Caki2 (cell line): ENCODE measurements around the gene IRAK1. TPM values are rescaled to one million over a fixed set of nuclear protein-coding genes. Genes with fewer than 3 reads are reported as not detected.

Source experiments
- DNase-seq: peaks from one replicate; pipeline ENCODE4 v3.0.0-alpha.2; 2015; ENCODE audit warnings: low read depth
- in situ Hi-C: cut with HindIII; loops from 2 replicates; pipeline ENCODE4 v1.10.0; 2016; ENCODE audit warnings: low sequenced_read_pairs, low pct_unique_long_range_greater_than_20kb, mixed read lengths
- total RNA-seq: library from RNA; depleted of rRNA; stranded (reverse); fragments of >200 nt; shearing (Covaris generic); gene quantifications from 2 replicates; pipeline ENCODE4 v1.2.3, GENCODE V29; 2014; ENCODE audit warnings: low replicate concordance

Gene IRAK1
- total RNA-seq, 1 experiment from 2014 or later = 131 TPM

- no peak for DNase-seq
- in situ Hi-C loops = no loop called here
Measured at GRCh38 chrX:154025230-154025629, 5.5 kb upstream of the IRAK1 start.

- DNase-seq = no peak
- in situ Hi-C loops = no loop called here
Measured at GRCh38 chrX:154024271-154024670, 4.6 kb upstream of the IRAK1 start.

DNA sequence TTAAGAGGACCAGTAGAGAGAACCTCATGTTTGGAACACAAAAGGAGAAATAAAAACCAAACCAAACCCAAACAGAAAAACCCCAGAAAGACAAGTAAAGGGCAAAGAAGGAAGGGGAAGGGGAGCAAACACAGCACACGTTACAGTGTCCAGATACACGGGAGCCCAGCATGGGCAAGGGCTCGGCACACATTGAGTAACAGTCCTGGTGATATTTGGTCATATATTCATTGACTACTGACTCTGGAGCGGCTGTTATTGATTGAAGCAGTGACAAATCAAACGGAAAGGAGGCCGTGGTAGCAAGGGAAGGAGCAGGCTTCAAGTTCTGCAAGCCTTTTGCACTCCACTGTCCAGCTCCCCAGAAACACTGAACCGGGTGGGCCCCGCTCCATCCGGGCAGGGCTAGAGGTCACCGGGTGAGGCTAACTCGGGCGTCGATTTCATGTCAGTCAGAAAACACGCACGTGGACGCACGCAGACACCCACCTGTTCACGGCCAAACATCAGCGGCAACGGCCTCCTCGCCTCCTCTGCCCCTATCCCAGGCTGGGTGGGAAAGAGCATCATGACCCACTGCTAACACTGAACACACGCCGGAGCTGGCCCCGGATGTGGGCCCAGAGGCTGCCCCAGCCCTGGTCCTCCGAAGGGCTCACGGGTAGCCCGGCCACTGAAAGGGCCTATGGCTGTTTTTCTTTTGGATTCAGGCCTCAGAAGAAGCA, 3.7 kb upstream of the IRAK1 start:
- DNase-seq = no peak
- in situ Hi-C loops = no loop called here

GRCh38 chrX:154022108-154022507, 2.4 kb upstream of the IRAK1 start:
- in situ Hi-C loops = no loop called here
- DNase-seq = no peak

DNA sequence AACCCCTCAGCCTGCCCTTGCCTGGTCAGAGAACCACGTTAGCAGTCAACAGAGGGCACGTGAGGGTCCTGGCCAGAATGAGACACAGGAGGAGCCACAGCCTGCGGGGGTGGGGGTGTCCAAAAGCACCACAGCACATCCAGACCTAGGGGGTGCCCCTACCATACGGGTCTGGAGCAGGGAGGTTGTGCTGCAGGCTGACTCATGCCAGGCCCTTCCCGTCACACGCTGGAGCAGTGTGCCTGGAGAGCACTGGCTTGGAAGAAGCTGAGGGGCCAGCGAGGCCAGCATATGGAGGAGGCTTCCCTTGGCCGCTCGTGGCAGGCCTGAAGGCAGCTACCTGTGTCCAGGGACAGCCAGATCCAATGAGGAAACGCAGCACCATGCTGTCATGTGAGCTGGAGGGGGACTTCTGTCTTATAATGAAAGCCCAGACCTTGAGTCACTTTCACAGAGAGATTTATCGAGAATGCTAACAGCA, 1.5 kb upstream of the IRAK1 start:
- in situ Hi-C loops = no loop called here
- peak; percentile 57 for DNase-seq

- peak; percentile 14 for DNase-seq
- in situ Hi-C loops = no loop called here
Measured at GRCh38 chrX:154020536-154021115, 924 bp upstream of the IRAK1 start.

- in situ Hi-C loops = no loop called here
- DNase-seq = no peak
Measured at GRCh38 chrX:154019061-154019621, 561 bp downstream of the IRAK1 start.

GRCh38 chrX:154018518-154019060, 1.1 kb downstream of the IRAK1 start:
- no peak for DNase-seq
- in situ Hi-C loops = no loop called here

GRCh38 chrX:154017766-154018517, 1.8 kb downstream of the IRAK1 start:
- in situ Hi-C loops = no loop called here
- no peak for DNase-seq

DNA sequence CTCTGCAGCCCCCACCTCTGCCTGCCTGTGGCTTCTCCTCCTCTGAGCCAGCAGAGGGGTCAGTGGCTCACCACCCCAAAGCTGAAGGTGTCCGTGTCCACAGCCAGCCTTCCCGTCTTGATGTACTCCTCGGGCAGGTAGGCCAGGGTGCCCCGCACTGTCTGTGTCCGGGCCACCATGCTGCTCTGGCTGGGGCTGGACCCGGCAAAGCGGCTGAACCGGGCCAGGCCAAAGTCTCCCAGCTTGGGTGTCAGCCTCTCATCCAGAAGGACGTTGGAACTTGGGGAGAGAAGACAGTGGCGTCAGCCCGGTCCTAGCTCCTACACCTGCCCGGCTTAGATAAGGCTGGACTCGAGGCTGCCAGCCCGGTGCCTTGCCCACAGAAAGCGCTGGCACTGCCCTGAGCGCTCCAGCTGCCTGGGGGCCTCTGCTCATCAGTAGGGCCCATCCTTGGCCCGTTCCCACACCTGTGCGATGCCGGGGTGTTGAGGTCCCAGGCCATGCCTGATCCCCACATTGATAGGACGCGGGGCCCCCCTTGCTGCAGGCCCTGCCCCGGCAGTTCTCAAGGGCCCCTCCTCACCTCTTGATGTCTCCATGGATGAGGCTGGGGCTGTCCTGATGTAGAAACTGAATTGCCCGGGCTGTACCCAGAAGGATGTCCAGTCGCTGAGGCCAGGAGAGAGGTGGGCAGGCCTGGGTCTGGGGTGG, 3.2 kb downstream of the IRAK1 start:
- DNase-seq = no peak
- in situ Hi-C loops = no loop called here

DNA sequence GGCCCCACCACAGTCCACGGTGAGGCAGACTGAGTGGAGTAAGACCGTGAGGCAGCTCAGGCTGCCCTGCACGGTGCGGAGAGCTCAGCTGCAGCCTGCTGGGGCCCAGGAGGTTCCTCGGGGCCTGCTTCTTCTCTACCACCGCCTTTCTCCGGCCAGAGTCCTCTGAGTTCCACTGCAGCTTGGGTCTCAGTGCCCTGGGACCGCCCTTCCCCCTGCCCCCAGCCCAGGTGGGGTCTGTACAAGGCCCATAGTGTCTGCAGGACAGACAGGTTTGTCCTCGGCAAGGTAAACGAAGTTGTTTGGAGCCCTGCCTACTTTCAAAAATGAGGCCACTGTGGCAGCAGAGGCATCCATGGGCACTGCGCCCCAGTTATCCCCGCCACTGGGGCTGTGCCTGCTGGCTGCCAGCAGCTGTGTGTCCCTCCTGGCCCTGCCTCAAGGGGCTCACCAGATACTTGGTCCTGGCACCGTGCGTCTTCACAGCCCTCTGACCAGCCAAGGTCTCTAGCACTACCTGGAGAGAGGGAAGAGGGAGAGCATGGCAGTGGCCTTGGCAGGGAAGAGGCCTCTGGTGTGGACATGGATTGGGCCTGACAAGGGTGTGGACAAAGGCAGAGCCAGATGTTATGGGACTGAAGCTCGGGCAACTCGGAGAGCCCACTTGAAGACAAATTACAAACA, 4.0 kb downstream of the IRAK1 start:
- in situ Hi-C loops = no loop called here
- no peak for DNase-seq

DNA sequence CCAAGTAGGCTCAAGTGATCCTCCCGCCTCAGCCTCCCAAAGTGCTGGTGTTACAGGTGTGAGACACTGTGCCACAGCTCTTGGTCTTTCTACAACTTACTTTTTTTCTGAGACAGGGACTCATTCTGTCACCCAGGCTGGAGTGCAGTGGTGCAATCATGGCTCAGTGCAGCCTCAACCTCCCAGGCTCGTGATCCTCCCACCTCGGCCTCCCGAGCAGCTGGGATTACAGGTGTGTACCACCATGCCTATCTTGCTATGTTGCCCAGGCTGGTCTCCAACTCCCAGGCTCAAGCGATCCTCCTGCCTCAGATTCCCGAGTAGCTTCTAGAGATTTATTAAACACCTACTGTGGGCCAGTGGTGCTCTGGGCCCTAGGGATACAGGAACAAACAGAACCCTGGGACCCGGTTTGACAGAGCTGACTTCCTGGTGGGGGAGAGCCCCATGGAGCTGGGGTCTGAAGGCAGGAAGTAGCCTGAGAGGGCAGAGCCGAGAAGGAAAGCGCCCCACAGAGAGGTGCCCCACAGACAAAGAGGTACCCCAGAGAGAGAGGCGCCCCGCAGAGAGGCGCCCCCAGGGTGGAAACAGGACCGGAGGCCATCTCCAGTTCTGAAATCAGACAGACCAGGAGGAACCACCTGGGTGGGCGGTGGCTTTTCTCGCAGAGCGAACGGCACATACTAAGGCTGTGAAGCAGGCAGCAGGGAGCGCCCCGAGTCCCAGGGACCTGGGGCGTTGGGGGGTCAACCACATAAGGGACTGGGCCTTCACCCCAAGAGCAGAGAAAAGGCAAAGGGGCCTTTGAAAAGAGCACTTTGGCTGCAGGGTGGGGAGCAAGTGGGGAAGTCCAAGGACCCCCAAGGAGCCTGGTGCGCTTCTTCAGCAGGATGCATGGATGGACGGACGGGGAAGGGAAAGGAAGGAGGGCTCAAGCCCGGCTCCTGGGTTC, 5.0 kb downstream of the IRAK1 start:
- DNase-seq = no peak
- in situ Hi-C loops = no loop called here

- in situ Hi-C loops = no loop called here
- DNase-seq = peak; percentile 26
Measured at GRCh38 chrX:154013614-154014360, 5.9 kb downstream of the IRAK1 start.

GRCh38 chrX:154013001-154013421, 6.7 kb downstream of the IRAK1 start:
- in situ Hi-C loops = no loop called here
- DNase-seq = no peak

- DNase-seq = no peak
- in situ Hi-C loops = no loop called here
Measured at GRCh38 chrX:154012336-154012991, 7.2 kb downstream of the IRAK1 start.
